BE2C (cell line): ENCODE measurements around the gene ATF2.

Experiments used
- DNase-seq: peaks from one replicate; pipeline ENCODE4 v3.0.0-alpha.2; 2020
- H3K27me3 ChIP-seq: fragments of 250-450 bp; sonication (Bioruptor Pico); 2 replicates; pipeline ENCODE4 v1.5.1; 2020; ENCODE audit warnings: mild to moderate bottlenecking
- H3K36me3 ChIP-seq: fragments of 250-450 bp; sonication (Bioruptor Pico); 2 replicates; pipeline ENCODE4 v1.5.1; 2020; ENCODE audit warnings: mild to moderate bottlenecking
- H3K4me1 ChIP-seq: fragments of 250-450 bp; sonication (Bioruptor Pico); 2 replicates; pipeline ENCODE4 v1.5.1; 2020
- H3K4me3 ChIP-seq: 2 replicates; pipeline ENCODE4 v1.5.1; 2011; ENCODE audit warnings: low read depth, low read length
- H3K9me3 ChIP-seq: fragments of 250-450 bp; sonication (Bioruptor Pico); 2 replicates; pipeline ENCODE4 v1.5.1; 2020
- TF ChIP-seq, protein P1 (sequence below): IDR thresholded peaks from 2 replicates; pipeline ENCODE4 v1.5.1; 2012; ENCODE audit warnings: mild to moderate bottlenecking, low read depth, low read length

ATF2 gene

DNA sequence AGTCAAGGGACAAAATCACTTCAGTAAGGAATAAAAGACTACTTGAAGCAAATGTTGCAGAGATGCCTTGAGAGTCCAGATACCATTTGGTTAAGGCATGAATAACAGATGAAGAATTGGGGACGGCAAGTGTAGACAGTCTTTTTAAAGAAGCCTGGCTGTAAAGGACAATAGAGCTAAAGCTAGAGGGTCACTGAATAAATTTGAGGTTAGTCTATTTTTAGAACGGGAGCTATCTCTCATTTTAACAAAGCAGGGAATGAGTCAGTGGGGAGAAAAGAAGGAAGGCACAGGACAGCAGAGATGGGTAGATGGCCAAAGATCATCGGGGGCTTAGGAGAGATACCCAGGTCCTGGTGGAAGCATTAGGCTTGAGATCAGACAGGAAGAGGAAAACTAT is 132.2 kb downstream of the ATF2 start:
- no peaks in the 10 kb centered on the region for H3K9me3 ChIP-seq

DNA sequence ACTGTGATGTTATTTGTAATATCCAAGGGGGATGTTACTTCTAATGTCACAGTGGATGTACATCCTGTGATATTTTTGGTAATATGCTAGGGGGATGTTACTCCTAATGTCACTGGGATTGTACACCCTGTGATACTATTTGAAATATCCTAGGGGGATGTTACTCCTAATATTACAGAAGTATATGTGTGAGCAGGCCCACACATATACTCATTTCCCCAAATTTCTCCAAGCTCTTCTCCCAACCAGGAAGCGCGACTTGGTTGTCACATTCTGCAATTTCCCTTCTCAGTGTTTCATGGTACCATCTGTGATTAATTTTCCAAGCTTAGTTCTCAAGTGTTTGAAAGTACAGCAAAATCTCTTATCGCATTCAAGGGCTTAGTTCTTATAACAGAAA is 133.3 kb downstream of the ATF2 start:
- H3K4me1 ChIP-seq: no peaks in the 10 kb centered on the region
- no peaks in the 10 kb centered on the region for H3K27me3 ChIP-seq
- TF ChIP-seq, protein P1, sequence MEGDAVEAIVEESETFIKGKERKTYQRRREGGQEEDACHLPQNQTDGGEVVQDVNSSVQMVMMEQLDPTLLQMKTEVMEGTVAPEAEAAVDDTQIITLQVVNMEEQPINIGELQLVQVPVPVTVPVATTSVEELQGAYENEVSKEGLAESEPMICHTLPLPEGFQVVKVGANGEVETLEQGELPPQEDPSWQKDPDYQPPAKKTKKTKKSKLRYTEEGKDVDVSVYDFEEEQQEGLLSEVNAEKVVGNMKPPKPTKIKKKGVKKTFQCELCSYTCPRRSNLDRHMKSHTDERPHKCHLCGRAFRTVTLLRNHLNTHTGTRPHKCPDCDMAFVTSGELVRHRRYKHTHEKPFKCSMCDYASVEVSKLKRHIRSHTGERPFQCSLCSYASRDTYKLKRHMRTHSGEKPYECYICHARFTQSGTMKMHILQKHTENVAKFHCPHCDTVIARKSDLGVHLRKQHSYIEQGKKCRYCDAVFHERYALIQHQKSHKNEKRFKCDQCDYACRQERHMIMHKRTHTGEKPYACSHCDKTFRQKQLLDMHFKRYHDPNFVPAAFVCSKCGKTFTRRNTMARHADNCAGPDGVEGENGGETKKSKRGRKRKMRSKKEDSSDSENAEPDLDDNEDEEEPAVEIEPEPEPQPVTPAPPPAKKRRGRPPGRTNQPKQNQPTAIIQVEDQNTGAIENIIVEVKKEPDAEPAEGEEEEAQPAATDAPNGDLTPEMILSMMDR: no peak
- no peaks in the 10 kb centered on the region for H3K9me3 ChIP-seq
- H3K36me3 ChIP-seq: no peaks in the 10 kb centered on the region
- DNase-seq: no peak
- no peak overlapping the region for H3K4me3 ChIP-seq

More for the DNA sequence above, 132.2 kb downstream of the ATF2 start:
- Histone ChIP-seq H3K4me1 (no peaks in the 10 kb centered on the region), H3K36me3 (no peaks in the 10 kb centered on the region), H3K27me3 (no peaks in the 10 kb centered on the region), H3K4me3 (no peak overlapping the region)
- TF ChIP-seq, protein P1: no peak
- no peak for DNase-seq

DNA sequence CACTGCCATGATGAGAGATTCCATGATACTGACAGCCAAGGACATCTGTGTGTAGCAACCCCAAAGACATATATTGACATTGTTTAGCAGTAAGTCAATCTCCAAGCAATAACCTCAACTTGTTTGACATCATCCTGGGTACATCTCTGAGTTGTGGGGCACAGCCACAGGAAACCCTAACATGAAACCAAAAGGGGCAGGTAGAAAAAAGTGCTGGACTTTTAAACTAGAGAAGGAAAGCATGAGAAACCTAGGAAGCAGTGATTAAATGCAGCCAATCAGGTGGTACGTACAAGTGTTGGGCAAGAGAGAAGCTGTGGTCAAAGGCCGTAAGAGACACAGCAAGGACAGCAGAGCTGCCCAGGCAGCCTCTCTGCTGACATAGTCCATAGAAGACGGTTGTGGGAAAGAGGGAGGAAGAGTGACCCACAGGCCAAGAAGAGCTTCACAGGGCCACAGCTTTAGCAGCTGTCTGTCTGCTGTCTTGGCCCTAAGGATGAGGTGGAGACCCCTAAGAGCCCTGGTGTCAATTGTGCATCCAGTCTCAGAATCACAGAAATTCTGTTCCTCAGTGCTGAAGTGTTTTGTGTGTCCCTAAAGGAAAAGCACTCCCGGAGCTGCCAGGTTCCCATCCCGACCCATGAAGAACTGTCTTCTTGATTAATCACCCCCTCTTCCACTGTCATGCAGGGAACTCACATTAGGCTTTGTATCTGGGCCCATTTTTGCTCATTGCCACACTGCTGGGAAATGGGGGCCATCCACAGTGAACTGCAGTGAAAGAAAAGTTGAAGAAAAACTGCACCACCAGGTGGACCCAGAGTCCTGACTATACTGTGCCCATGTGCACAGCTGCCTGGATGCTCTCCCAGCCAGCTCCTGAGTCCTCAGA is 137.4 kb downstream of the ATF2 start:
- no peaks in the 10 kb centered on the region for H3K36me3 ChIP-seq
- no peaks in the 10 kb centered on the region for H3K4me1 ChIP-seq
- H3K4me3 ChIP-seq: no peak overlapping the region
- no peaks in the 10 kb centered on the region for H3K27me3 ChIP-seq
- no peaks in the 10 kb centered on the region for H3K9me3 ChIP-seq
- peak; percentile 51 for DNase-seq
- TF ChIP-seq, protein P1: peak; percentile 54

DNA sequence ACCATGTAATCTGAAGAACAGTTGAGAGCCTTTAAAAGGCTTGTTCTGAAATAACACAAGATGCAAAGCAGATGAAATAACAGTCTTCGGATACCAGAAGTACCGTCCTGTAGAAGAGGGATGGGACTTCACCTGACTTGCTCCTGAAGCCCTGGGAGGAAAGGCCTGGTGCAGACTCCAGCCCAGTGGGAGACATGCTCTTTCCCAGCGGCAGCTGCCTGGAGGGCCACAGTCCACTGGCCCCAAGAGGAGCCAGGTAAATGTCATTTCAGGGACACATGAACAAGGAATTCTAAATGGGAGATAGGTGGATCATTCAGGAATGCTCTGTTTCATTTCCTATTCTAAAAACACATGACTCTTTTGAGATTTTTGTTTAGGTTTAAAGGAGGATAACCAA is 140.2 kb downstream of the ATF2 start:
- TF ChIP-seq, protein P1: no peak
- DNase-seq: no peak
- H3K36me3 ChIP-seq: no peaks in the 10 kb centered on the region
- no peak overlapping the region for H3K4me3 ChIP-seq
- H3K27me3 ChIP-seq: no peaks in the 10 kb centered on the region
- no peaks in the 10 kb centered on the region for H3K4me1 ChIP-seq
- H3K9me3 ChIP-seq: no peaks in the 10 kb centered on the region

DNA sequence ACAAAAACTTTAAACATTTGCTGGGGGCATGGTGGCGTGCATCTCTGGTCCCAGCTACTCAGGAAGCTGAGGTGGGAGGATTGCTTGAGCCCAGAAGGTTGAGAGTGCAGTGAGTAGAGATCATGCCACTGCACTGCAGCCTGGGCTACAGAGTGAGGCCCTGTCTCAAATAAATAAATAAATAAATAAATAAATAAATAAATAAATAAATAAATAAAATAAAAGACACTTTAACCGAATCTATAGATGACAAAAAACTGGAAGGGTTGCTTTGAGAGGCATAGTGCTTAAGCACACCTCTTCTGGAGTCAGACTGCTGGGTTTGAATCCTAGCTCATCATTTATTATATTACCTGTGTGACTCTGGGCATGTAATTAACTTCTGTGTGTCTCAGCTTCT is 141.6 kb downstream of the ATF2 start:
- Histone ChIP-seq H3K4me3 (no peak overlapping the region), H3K9me3 (no peaks in the 10 kb centered on the region), H3K36me3 (no peaks in the 10 kb centered on the region), H3K4me1 (no peaks in the 10 kb centered on the region), H3K27me3 (no peaks in the 10 kb centered on the region)
- TF ChIP-seq, protein P1: no peak
- DNase-seq: no peak

DNA sequence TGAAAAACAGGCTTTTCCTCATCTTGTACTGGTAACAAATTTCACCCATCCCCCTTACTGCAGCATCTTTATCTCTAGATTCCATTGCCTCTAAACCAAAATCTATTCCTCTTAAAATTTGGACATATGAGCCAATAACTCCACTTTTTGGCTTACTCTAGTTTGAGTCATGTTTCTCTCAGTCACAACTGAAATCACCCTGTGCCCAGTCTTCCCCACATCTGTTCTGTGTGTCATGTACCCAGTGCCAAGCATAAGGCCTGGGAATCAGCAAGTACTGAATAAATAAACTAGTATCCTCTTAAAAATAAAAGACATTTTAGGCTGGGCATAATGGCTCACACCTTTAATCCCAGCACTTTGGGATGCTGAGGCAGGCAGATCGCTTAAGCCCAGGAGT is 142.1 kb downstream of the ATF2 start:
- H3K9me3 ChIP-seq: no peaks in the 10 kb centered on the region
- DNase-seq: no peak
- H3K36me3 ChIP-seq: no peaks in the 10 kb centered on the region
- no peaks in the 10 kb centered on the region for H3K4me1 ChIP-seq
- TF ChIP-seq, protein P1: no peak
- no peak overlapping the region for H3K4me3 ChIP-seq
- no peaks in the 10 kb centered on the region for H3K27me3 ChIP-seq
